ENCODE data around the gene CACNB4.

Gene CACNB4

DNA sequence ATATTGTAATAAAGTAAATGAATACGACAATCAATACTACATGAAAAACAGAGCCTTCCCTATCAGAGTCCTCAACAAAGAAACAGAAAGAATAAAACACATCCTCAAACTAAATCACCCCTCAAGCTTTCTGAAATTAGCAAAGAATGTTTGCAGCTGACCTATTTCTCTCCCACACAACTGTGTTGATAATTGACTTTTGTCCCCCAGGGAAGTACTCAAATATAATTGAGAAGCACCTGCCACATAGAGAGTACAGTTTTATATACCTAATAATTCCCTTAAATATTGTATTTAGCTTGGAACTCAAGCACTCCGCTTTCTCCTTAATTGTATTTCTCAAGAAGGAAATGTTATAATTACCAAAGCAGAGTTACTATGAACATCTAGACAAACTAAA, 12.6 kb downstream of the CACNB4 start:
- Histone ChIP-seq H3K9me2 (replicated peaks; ENCODE audit: low read depth, low read length) (no peaks in the 10 kb centered on the region), H3K9ac (ENCODE audit: low read depth, low read length, poor library complexity, severe bottlenecking) (no peak overlapping the region), H3K79me2 (ENCODE audit: insufficient read depth, low read length) (no peaks in the 10 kb centered on the region), H3K4me3 (ENCODE audit: low read length, poor library complexity, severe bottlenecking) (no peak overlapping the region), H3F3A (ENCODE audit: low read depth) (0 out of 2 replicates have a peak, but pooled peaks cover 3% of the 10 kb centered on the region), H2AFZ (ENCODE audit: low read length) (no peak overlapping the region), H3K4me2 (ENCODE audit: low read depth, low read length, poor library complexity, severe bottlenecking) (no peak overlapping the region), H4K20me1 (ENCODE audit: insufficient read depth, low read length, poor library complexity, severe bottlenecking) (no peaks in the 10 kb centered on the region), H3K27me3 (ENCODE audit: insufficient read depth, low read length, poor library complexity, severe bottlenecking) (no peaks in the 10 kb centered on the region), H3K36me3 (ENCODE audit: insufficient read depth, low read length) (no peaks in the 10 kb centered on the region), H3K4me1 (ENCODE audit: insufficient read depth, low read length, poor library complexity, severe bottlenecking) (peaks cover 10% of the 10 kb centered on the region), H3K9me3 (ENCODE audit: insufficient read depth, low read depth, low read length) (no peaks in the 10 kb centered on the region)
- TF ChIP-seq, protein P1, sequence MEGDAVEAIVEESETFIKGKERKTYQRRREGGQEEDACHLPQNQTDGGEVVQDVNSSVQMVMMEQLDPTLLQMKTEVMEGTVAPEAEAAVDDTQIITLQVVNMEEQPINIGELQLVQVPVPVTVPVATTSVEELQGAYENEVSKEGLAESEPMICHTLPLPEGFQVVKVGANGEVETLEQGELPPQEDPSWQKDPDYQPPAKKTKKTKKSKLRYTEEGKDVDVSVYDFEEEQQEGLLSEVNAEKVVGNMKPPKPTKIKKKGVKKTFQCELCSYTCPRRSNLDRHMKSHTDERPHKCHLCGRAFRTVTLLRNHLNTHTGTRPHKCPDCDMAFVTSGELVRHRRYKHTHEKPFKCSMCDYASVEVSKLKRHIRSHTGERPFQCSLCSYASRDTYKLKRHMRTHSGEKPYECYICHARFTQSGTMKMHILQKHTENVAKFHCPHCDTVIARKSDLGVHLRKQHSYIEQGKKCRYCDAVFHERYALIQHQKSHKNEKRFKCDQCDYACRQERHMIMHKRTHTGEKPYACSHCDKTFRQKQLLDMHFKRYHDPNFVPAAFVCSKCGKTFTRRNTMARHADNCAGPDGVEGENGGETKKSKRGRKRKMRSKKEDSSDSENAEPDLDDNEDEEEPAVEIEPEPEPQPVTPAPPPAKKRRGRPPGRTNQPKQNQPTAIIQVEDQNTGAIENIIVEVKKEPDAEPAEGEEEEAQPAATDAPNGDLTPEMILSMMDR (conservative IDR thresholded peaks at IDR 0.05; ENCODE audit: low read length): no peak
- TF ChIP-seq EZH2phosphoT487 (IDR thresholded peaks at IDR 0.05; ENCODE audit: borderline replicate concordance): no peak

DNA sequence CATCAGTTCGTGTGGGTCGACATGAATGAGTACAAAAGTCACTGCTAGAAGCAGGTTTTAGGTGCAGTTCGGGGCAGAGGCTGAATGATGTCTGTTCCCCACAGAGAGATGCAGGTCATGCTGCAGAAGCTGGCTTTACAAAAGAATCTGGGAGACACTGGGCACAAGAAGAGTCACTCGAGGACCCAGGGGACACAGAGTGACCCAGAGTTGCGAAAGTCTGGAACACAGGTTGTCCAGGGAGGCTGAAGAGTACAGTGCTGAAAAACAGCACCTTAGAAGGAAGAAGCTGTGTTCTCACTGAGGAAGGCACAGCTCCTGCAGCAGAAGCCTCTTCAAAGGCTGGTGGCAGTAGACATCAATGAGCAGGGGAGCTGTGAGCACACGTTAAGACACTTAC, 14.8 kb downstream of the CACNB4 start:
- Histone ChIP-seq H3K4me1 (ENCODE audit: insufficient read depth, low read length, poor library complexity, severe bottlenecking) (peaks cover 12% of the 10 kb centered on the region), H3K36me3 (ENCODE audit: insufficient read depth, low read length) (no peaks in the 10 kb centered on the region), H3K4me3 (ENCODE audit: low read length, poor library complexity, severe bottlenecking) (no peak overlapping the region), H3F3A (ENCODE audit: low read depth) (0 out of 2 replicates have a peak, but pooled peaks cover 3% of the 10 kb centered on the region), H2AFZ (ENCODE audit: low read length) (no peak overlapping the region), H4K20me1 (ENCODE audit: insufficient read depth, low read length, poor library complexity, severe bottlenecking) (no peaks in the 10 kb centered on the region), H3K27me3 (ENCODE audit: insufficient read depth, low read length, poor library complexity, severe bottlenecking) (no peaks in the 10 kb centered on the region), H3K9me2 (replicated peaks; ENCODE audit: low read depth, low read length) (no peaks in the 10 kb centered on the region), H3K9ac (ENCODE audit: low read depth, low read length, poor library complexity, severe bottlenecking) (no peak overlapping the region), H3K9me3 (ENCODE audit: insufficient read depth, low read depth, low read length) (no peaks in the 10 kb centered on the region), H3K4me2 (ENCODE audit: low read depth, low read length, poor library complexity, severe bottlenecking) (no peak overlapping the region), H3K79me2 (ENCODE audit: insufficient read depth, low read length) (no peaks in the 10 kb centered on the region)
- TF ChIP-seq EZH2phosphoT487 (IDR thresholded peaks at IDR 0.05; ENCODE audit: borderline replicate concordance): no peak
- TF ChIP-seq, protein P1 (conservative IDR thresholded peaks at IDR 0.05; ENCODE audit: low read length): no peak

DNA sequence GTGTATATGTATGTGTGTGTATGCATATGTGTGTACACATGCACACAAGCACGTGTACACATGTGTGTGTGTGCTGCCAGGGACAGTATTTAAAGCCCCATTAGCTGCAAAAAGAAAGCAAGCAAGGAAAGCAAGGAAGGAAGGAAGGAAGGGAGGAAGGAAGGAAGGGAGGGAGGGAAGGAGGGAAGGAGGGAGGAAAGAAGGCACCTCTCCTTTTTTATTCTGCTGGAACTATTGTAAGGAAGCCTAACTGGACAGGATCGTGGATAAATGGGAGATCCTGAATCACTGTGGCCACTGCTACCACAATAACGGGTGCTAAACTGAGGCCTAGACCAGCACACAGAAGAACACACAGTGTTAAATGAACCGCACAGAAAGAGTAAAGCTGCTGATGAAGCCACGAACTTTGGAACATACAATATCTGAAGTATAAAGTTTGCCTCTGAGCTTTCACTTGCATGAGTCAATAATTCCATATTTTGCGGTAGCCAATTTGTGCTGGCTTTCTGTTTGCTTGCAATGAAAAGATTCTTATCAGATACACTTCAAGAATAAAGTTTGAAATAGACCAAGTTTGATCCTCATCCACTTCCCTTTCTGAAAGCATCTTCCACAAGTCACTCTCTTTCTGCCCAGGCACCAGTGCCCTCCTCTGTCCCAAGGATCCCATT, 15.5 kb downstream of the CACNB4 start:
- no peak overlapping the region for H3K9ac ChIP-seq (ENCODE audit: low read depth, low read length, poor library complexity, severe bottlenecking)
- H3F3A ChIP-seq (ENCODE audit: low read depth): 0 out of 2 replicates have a peak, but pooled peaks cover 3% of the 10 kb centered on the region
- H4K20me1 ChIP-seq (ENCODE audit: insufficient read depth, low read length, poor library complexity, severe bottlenecking): no peaks in the 10 kb centered on the region
- no peaks in the 10 kb centered on the region for H3K36me3 ChIP-seq (ENCODE audit: insufficient read depth, low read length)
- no peaks in the 10 kb centered on the region for H3K9me2 ChIP-seq (replicated peaks; ENCODE audit: low read depth, low read length)
- H3K79me2 ChIP-seq (ENCODE audit: insufficient read depth, low read length): no peaks in the 10 kb centered on the region
- no peak overlapping the region for H3K4me3 ChIP-seq (ENCODE audit: low read length, poor library complexity, severe bottlenecking)
- H3K4me2 ChIP-seq (ENCODE audit: low read depth, low read length, poor library complexity, severe bottlenecking): no peak overlapping the region
- no peak overlapping the region for H2AFZ ChIP-seq (ENCODE audit: low read length)
- peaks cover 12% of the 10 kb centered on the region for H3K4me1 ChIP-seq (ENCODE audit: insufficient read depth, low read length, poor library complexity, severe bottlenecking)
- no peaks in the 10 kb centered on the region for H3K9me3 ChIP-seq (ENCODE audit: insufficient read depth, low read depth, low read length)
- no peak for TF ChIP-seq EZH2phosphoT487 (IDR thresholded peaks at IDR 0.05; ENCODE audit: borderline replicate concordance)
- TF ChIP-seq, protein P1 (conservative IDR thresholded peaks at IDR 0.05; ENCODE audit: low read length): no peak
- H3K27me3 ChIP-seq (ENCODE audit: insufficient read depth, low read length, poor library complexity, severe bottlenecking): no peaks in the 10 kb centered on the region

Data from Loucy (cell line).